SJSA1 (cell line): ENCODE results near the gene PKD1L1. TPM values are rescaled to one million over a fixed set of nuclear protein-coding genes. Genes with fewer than 3 reads are reported as not detected.

Experiments used
- total RNA-seq: library from RNA; depleted of rRNA; stranded (reverse); fragments of >200 nt; shearing (Covaris generic); gene quantifications from 2 replicates; pipeline ENCODE4 v1.2.3, GENCODE V29; 2014; rRNA removed

The PKD1L1 gene
- total RNA-seq, 1 experiment from 2014 or later = 0.53 TPM

Other genes with a start within 250 kb of the PKD1L1 start
- gene HUS1, start 31.1 kb upstream of the PKD1L1 start, total RNA-seq = 36.9 and 46.6 TPM in 2 replicates
- 17.0 and 24.4 TPM in 2 replicates for gene SUN3, start 80.6 kb upstream of the PKD1L1 start, total RNA-seq
- gene C7orf57, start 87.1 kb upstream of the PKD1L1 start, total RNA-seq = 0.34 and 3.8 TPM in 2 replicates
- 39.8 and 60.4 TPM in 2 replicates for gene UPP1, start 140.8 kb upstream of the PKD1L1 start, total RNA-seq
- gene ABCA13, start 223.0 kb upstream of the PKD1L1 start, total RNA-seq = 4.5 and 6.7 TPM in 2 replicates